GM12878 (cell line): ENCODE data around the gene METRNL. TPM values are rescaled to one million over a fixed set of nuclear protein-coding genes. Genes with fewer than 3 reads are reported as not detected.

Experiments used
- ATAC-seq: fragments of 200-7000 bp; cut with Tn5 transposase; 3 replicates; pipeline ENCODE4 v1.9.1; 2020; ENCODE audit warnings: mild to moderate bottlenecking, moderate library complexity
- BruUV-seq: library from RNA; stranded (reverse); fragments of 400-500 nt; replicated peaks from 2 replicates; lab custom pipeline; 2021; lab: Mats Ljungman, UMichigan
- CTCF ChIA-PET: fragments of 300-600 bp; sonication (Branson Sonifier 250); formaldehyde crosslinking; extraction: SDS; loops from one replicate; lab custom pipeline; 2021; ENCODE audit warnings: inconsistent platforms; lab: Yijun Ruan, JAX
- POLR2A ChIA-PET: fragments of 350-600 bp; formaldehyde crosslinking; extraction: SDS; loops from one replicate; lab custom pipeline; 2021; ENCODE audit warnings: inconsistent platforms; lab: Charles Lee
- RAD21 ChIA-PET: fragments of 300-600 bp; sonication (Branson Sonifier 250); formaldehyde crosslinking; loops from one replicate; lab custom pipeline; 2023; ENCODE audit warnings: antibody characterized with exemption; ENCODE audit not compliant: unreplicated experiment; lab: Charles Lee
- SMC1A ChIA-PET: fragments of 300-600 bp; sonication (Branson Sonifier 250); formaldehyde crosslinking; loops from one replicate; lab custom pipeline; 2023; ENCODE audit not compliant: unreplicated experiment, uncharacterized antibody; lab: Charles Lee
- DNase-seq: peaks from one replicate; pipeline ENCODE4 v3.0.0-alpha.2; 2011; ENCODE audit warnings: low read depth, low spot score
- FAIRE-seq: peaks from 3 replicates; lab custom pipeline; 2011; peaks lifted over from hg19 to GRCh38; lab: Jason Lieb, UNC
- H2AFZ ChIP-seq: 2 replicates; pipeline ENCODE4 v1.6.0; 2011; ENCODE audit warnings: low read depth, low read length, control low read depth; ENCODE audit not compliant: control insufficient read depth
- H3K27ac ChIP-seq: 2 replicates; pipeline ENCODE4 v1.5.1; 2011; ENCODE audit warnings: control low read depth; ENCODE audit not compliant: control insufficient read depth, insufficient read depth
- H3K27me3 ChIP-seq, 2 experiments: replicated peaks in 1 of 2; 2 replicates each; pipeline versions ENCODE4 v1.6.0 to v1.6.1; 2011; ENCODE audit warnings: low read length in 1 of 2; ENCODE audit not compliant: control insufficient read depth in 2 of 2, insufficient read depth in 2 of 2
- H3K36me3 ChIP-seq, 2 experiments: 2 replicates each; pipeline ENCODE4 v1.5.1; 2011; ENCODE audit warnings: low read length in 1 of 2; ENCODE audit not compliant: control insufficient read depth in 2 of 2, insufficient read depth in 2 of 2
- H3K4me1 ChIP-seq: 2 replicates; pipeline ENCODE4 v1.6.1; 2011; ENCODE audit warnings: mild to moderate bottlenecking, low read length, moderate library complexity, mixed read lengths; ENCODE audit not compliant: control insufficient read depth, insufficient read depth
- H3K4me2 ChIP-seq: 2 replicates; pipeline ENCODE4 v1.6.0; 2011; ENCODE audit warnings: control low read depth; ENCODE audit not compliant: control insufficient read depth, insufficient read depth
- H3K4me3 ChIP-seq: fragments of 200-600 bp; sonication (generic); 2 replicates; pipeline ENCODE4 v1.5.1; 2016
- H3K79me2 ChIP-seq: 2 replicates; pipeline ENCODE4 v1.6.0; 2011; ENCODE audit warnings: low read length; ENCODE audit not compliant: control insufficient read depth, insufficient read depth
- H3K9ac ChIP-seq: 2 replicates; pipeline ENCODE4 v1.8.0; 2011; ENCODE audit warnings: low read length, control low read depth, mixed read lengths; ENCODE audit not compliant: control insufficient read depth, insufficient read depth
- H3K9me3 ChIP-seq: replicated peaks from 3 replicates; pipeline ENCODE4 v1.5.1; 2011; ENCODE audit warnings: mild to moderate bottlenecking, low read length; ENCODE audit not compliant: control insufficient read depth, insufficient read depth
- H4K20me1 ChIP-seq: 2 replicates; pipeline ENCODE4 v1.6.0; 2011; ENCODE audit not compliant: control insufficient read depth, insufficient read depth
- MYC ChIP-seq: IDR thresholded peaks from 2 replicates; pipeline ENCODE4 v1.6.1; 2011; ENCODE audit warnings: mild to moderate bottlenecking, low read length, moderate library complexity, inconsistent platforms; ENCODE audit not compliant: insufficient read depth, insufficient replicate concordance, insufficient read length, severe bottlenecking
- NFXL1 ChIP-seq: fragments of 450-650 bp; IDR thresholded peaks from 2 replicates; pipeline ENCODE4 v1.6.1; 2017; ENCODE audit warnings: antibody characterized with exemption, mild to moderate bottlenecking, borderline replicate concordance
- NR2C2 ChIP-seq: IDR thresholded peaks from 2 replicates; pipeline ENCODE4 v1.6.1; 2011; ENCODE audit warnings: borderline replicate concordance, low read depth; ENCODE audit not compliant: control insufficient read depth, insufficient read length
- RAD21 ChIP-seq: IDR thresholded peaks from 2 replicates; pipeline ENCODE4 v1.6.1; 2011; ENCODE audit warnings: mild to moderate bottlenecking, low read depth, low read length, moderate library complexity; ENCODE audit not compliant: insufficient read depth
- RB1 ChIP-seq: fragments of 450-650 bp; formaldehyde crosslinking; IDR thresholded peaks from 2 replicates; pipeline ENCODE4 v1.6.1; 2017; ENCODE audit warnings: mild to moderate bottlenecking, borderline replicate concordance
- SIN3A ChIP-seq: IDR thresholded peaks from 2 replicates; pipeline ENCODE4 v1.6.1; 2012; ENCODE audit warnings: low read depth, low read length, improper control_type of control experiment
- YY1 ChIP-seq: IDR thresholded peaks from 2 replicates; pipeline ENCODE4 v1.6.1; 2011; ENCODE audit warnings: low read depth, mild to moderate bottlenecking, low read length
- ZNF217 ChIP-seq: fragments of 450-650 bp; IDR thresholded peaks from 2 replicates; pipeline ENCODE4 v1.6.1; 2017; ENCODE audit warnings: antibody characterized with exemption, mild to moderate bottlenecking
- ZNF24 ChIP-seq: fragments of 450-650 bp; IDR thresholded peaks from 2 replicates; pipeline ENCODE4 v1.6.1; 2017; ENCODE audit warnings: antibody characterized with exemption, mild to moderate bottlenecking
- WGBS: methylation state at CpG from one replicate; pipeline ENCODE4 v1.1.6; 2016; ENCODE audit warnings: low lambda C conversion rate; ENCODE audit not compliant: insufficient replicate concordance, insufficient coverage; ENCODE audit errors: missing lambda C conversion rate; 5-methylcytosine and 5-hydroxymethylcytosine counted together
- in situ Hi-C: fragments of 300-500 bp; cut with MboI; formaldehyde crosslinking; loops from 9 replicates; pipeline ENCODE4 v1.14.3; 2018; ENCODE audit warnings: mixed read lengths
- intact Hi-C: fragments of 100-400 bp; cut with micrococcal nuclease; formaldehyde crosslinking; loops from one replicate; pipeline ENCODE4 v1.14.2; 2022; ENCODE audit not compliant: unreplicated experiment
- polyA plus RNA-seq, 11 experiments: library from polyadenylated mRNA; depleted of rRNA in 4 of 11; unstranded in 6 of 11; stranded (reverse) in 5 of 11; fragments of >200 nt; fragmentation: Nextera tagmentation in 4 of 11; fragmentation: Illumina TruSeq in 1 of 11; extraction: Ambion mirVana in 4 of 11; extraction: Trizol in 1 of 11; gene quantifications; 1 replicate in 1 of 11; 2 replicates in 10 of 11; pipeline versions ENCODE4 v1.2.1 to v1.2.3, GENCODE V29; 2011 to 2016; ENCODE audit warnings: inconsistent platforms in 2 of 11, missing spikeins in 2 of 11, low read depth in 1 of 11
- total RNA-seq, 4 experiments: library from RNA; depleted of rRNA in 3 of 4; stranded (reverse); fragments of >200 nt in 3 of 4; fragmentation: Illumina TruSeq in 1 of 4; extraction: Trizol in 1 of 4; gene quantifications; 2 replicates each; pipeline versions ENCODE4 v1.2.1 to v1.2.3, GENCODE V29; 2013 to 2021
- TF ChIP-seq, protein P1 (sequence below): fragments of 450-650 bp; IDR thresholded peaks from 2 replicates; pipeline ENCODE4 v1.6.1; 2016; ENCODE audit warnings: mild to moderate bottlenecking
- TF ChIP-seq, protein P2 (sequence below): fragments of 450-650 bp; formaldehyde crosslinking; IDR thresholded peaks from 2 replicates; pipeline ENCODE4 v1.4.0; 2022; ENCODE audit warnings: mild to moderate bottlenecking, moderate library complexity
- TF ChIP-seq, protein P3 (sequence below): fragments of 450-650 bp; IDR thresholded peaks from 2 replicates; pipeline ENCODE4 v1.6.1; 2017; ENCODE audit warnings: antibody characterized with exemption, mild to moderate bottlenecking, moderate library complexity

METRNL gene
- total and polyA plus RNA-seq, 10 of the 15 experiments (the other 5 are each of a cell fraction or from before 2014, with no cell fraction given), result 0.05 to 3.7 (median 0.48) TPM; not detected in 2

DNA sequence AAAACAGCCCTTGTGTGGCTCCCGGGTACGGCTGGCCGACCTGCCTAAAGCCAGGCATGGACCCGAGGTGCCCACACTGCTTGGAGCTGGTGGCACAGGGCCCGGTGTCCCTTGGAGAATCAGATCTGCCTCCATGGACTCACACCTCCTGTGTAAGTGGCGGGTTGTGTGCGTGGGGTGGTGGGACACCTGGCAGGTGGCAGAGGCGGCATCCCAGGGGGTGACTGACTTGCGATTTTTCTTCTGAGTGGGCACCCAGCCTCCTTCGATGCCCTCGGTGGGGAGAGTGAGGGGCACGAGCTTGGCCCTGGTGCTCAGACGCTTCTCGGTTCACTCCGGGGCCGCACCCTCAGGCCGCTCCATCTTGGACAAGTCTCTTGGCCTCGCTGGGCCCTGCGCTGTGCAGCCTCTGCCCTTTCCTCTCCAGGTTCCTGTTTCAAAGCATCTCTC, 35.8 kb downstream of the METRNL start (continued):
- no peak for TF ChIP-seq RAD21
- TF ChIP-seq YY1, result no peak
- TF ChIP-seq, protein P1, sequence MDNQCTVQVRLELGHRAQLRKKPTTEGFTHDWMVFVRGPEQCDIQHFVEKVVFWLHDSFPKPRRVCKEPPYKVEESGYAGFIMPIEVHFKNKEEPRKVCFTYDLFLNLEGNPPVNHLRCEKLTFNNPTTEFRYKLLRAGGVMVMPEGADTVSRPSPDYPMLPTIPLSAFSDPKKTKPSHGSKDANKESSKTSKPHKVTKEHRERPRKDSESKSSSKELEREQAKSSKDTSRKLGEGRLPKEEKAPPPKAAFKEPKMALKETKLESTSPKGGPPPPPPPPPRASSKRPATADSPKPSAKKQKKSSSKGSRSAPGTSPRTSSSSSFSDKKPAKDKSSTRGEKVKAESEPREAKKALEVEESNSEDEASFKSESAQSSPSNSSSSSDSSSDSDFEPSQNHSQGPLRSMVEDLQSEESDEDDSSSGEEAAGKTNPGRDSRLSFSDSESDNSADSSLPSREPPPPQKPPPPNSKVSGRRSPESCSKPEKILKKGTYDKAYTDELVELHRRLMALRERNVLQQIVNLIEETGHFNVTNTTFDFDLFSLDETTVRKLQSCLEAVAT, result no peak
- TF ChIP-seq, protein P2, sequence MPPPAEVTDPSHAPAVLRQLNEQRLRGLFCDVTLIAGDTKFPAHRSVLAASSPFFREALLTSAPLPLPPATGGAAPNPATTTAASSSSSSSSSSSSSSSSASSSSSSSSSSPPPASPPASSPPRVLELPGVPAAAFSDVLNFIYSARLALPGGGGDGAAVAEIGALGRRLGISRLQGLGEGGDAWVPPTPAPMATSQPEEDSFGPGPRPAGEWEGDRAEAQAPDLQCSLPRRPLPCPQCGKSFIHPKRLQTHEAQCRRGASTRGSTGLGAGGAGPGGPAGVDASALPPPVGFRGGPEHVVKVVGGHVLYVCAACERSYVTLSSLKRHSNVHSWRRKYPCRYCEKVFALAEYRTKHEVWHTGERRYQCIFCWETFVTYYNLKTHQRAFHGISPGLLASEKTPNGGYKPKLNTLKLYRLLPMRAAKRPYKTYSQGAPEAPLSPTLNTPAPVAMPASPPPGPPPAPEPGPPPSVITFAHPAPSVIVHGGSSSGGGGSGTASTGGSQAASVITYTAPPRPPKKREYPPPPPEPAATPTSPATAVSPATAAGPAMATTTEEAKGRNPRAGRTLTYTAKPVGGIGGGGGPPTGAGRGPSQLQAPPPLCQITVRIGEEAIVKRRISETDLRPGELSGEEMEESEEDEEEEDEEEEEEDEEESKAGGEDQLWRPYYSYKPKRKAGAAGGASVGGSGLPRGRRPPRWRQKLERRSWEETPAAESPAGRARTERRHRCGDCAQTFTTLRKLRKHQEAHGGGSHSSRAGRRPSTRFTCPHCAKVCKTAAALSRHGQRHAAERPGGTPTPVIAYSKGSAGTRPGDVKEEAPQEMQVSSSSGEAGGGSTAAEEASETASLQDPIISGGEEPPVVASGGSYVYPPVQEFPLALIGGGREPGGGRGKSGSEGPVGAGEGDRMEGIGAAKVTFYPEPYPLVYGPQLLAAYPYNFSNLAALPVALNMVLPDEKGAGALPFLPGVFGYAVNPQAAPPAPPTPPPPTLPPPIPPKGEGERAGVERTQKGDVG, result no peak
- TF ChIP-seq NR2C2, result no peak

DNA sequence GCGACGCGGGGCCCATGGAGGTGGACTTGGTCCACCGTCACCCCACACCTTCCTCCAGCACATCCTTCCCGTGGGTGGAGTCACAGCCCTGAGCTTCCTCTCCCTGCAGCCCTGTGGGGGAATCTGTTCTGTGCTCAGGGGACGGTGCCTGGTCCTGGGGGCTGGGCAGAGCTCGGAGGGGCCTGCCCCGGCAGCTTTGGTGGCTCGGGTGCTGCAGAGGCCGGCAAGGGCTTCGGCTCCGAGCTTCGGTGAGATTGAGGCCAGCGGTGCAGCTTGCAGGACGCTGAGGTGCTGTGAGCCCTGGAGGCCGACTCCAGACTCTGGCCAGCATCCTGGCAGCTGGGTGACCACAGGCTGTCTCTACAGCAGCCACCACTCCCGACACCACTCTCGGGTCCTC, 36.4 kb downstream of the METRNL start:
- Histone ChIP-seq H3K4me3 (no peak overlapping the region), H3K36me3 (no peaks in the 10 kb centered on the region), H3K9me3 (no peaks in the 10 kb centered on the region), H4K20me1 (no peaks in the 10 kb centered on the region), H2AFZ (no peak overlapping the region), H3K27me3 (no peaks in the 10 kb centered on the region; a peak in 1 of 4 replicates), H3K4me2 (no peak overlapping the region), H3K27ac (no peak overlapping the region), H3K4me1 (no peaks in the 10 kb centered on the region; the same call in 1 of the 2 replicates), H3K9ac (no peak overlapping the region), H3K79me2 (no peaks in the 10 kb centered on the region)
- ATAC-seq (no peak), DNase-seq (no peak), FAIRE-seq (no peak)
- POLR2A ChIA-PET, result no interaction called here
- CTCF ChIA-PET, result no interaction called here
- no TSS peak for BruUV-seq
- intact Hi-C loops (no loop called here), in situ Hi-C loops (no loop called here)
- WGBS, result 37% methylated on average over 14 of the region's 18 CpGs
- RAD21 ChIA-PET, result no interaction called here
- SMC1A ChIA-PET, result no interaction called here
- TF ChIP-seq, protein P3, sequence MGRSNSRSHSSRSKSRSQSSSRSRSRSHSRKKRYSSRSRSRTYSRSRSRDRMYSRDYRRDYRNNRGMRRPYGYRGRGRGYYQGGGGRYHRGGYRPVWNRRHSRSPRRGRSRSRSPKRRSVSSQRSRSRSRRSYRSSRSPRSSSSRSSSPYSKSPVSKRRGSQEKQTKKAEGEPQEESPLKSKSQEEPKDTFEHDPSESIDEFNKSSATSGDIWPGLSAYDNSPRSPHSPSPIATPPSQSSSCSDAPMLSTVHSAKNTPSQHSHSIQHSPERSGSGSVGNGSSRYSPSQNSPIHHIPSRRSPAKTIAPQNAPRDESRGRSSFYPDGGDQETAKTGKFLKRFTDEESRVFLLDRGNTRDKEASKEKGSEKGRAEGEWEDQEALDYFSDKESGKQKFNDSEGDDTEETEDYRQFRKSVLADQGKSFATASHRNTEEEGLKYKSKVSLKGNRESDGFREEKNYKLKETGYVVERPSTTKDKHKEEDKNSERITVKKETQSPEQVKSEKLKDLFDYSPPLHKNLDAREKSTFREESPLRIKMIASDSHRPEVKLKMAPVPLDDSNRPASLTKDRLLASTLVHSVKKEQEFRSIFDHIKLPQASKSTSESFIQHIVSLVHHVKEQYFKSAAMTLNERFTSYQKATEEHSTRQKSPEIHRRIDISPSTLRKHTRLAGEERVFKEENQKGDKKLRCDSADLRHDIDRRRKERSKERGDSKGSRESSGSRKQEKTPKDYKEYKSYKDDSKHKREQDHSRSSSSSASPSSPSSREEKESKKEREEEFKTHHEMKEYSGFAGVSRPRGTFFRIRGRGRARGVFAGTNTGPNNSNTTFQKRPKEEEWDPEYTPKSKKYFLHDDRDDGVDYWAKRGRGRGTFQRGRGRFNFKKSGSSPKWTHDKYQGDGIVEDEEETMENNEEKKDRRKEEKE, result no peak
- no peak for TF ChIP-seq SIN3A
- no peak for TF ChIP-seq NFXL1
- no peak for TF ChIP-seq RB1
- TF ChIP-seq MYC, result no peak
- no peak for TF ChIP-seq ZNF24
- TF ChIP-seq ZNF217, result no peak
